Ovary (tissue), 9 donors: ENCODE data around the gene PTPRG. TPM values are rescaled to one million over a fixed set of nuclear protein-coding genes. Genes with fewer than 3 reads are reported as not detected.

Experiments
- DNase-seq, 5 donors: peaks; one replicate each; pipeline ENCODE4 v3.0.0-alpha.2; 2019 to 2020
- H3K27ac ChIP-seq, 2 donors: fragments of 200-600 bp; one replicate each; pipeline versions ENCODE4 v1.5.1 to v1.8.0; 2019 to 2022
- H3K27me3 ChIP-seq: fragments of 200-600 bp; one replicate; pipeline ENCODE4 v1.8.0; 2022
- H3K36me3 ChIP-seq: fragments of 200-600 bp; sonication (generic); one replicate; pipeline ENCODE4 v1.5.1; 2019
- H3K4me1 ChIP-seq: one replicate; pipeline ENCODE4 v1.8.1; 2013; ENCODE audit warnings: mild to moderate bottlenecking, moderate library complexity; ENCODE audit not compliant: insufficient read depth
- H3K4me3 ChIP-seq: fragments of 200-600 bp; sonication (generic); one replicate; pipeline ENCODE4 v1.5.1; 2017
- H3K9me3 ChIP-seq, 2 donors: fragments of 200-600 bp in 1 of 2; sonication (generic) in 1 of 2; one replicate each; pipeline versions ENCODE4 v1.5.1 to v1.8.1; 2013 to 2019; ENCODE audit warnings: mild to moderate bottlenecking in 1 of 2, moderate library complexity in 1 of 2
- EP300 ChIP-seq: sonication (generic); formaldehyde crosslinking; IDR thresholded peaks from one replicate; pipeline ENCODE4 v1.6.1; 2017; ENCODE audit warnings: antibody characterized with exemption
- POLR2A ChIP-seq: fragments of 450-650 bp; IDR thresholded peaks from one replicate; pipeline ENCODE4 v1.6.1; 2017; ENCODE audit warnings: antibody characterized with exemption, mild to moderate bottlenecking, moderate library complexity
- WGBS, 3 donors: extraction: QIAGEN DNeasy Blood & Tissue Kit in 1 of 3; methylation state at CpG; one replicate each; pipeline versions ENCODE4 v1.1.5 to v1.1.7; 2013 to 2017; 5-methylcytosine and 5-hydroxymethylcytosine counted together
- intact Hi-C, 4 donors: fragments of 100-400 bp; cut with DNase I; formaldehyde crosslinking; loops; one replicate each; pipeline versions ENCODE4 v1.11.0 to v1.15.1; 2022 to 2023
- polyA plus RNA-seq, 2 donors: library from polyadenylated mRNA; stranded (reverse); fragments of 200-250 nt in 1 of 2; fragments of 350-450 nt in 1 of 2; fragmentation: Illumina TruSeq in 1 of 2; extraction: RNeasy Lipid Tissue Mini Kit (QIAGEN cat#74804) in 1 of 2; gene quantifications; one replicate each; pipeline ENCODE4 v1.2.3, GENCODE V29; 2013 to 2014
- total RNA-seq, 7 donors: library from RNA; depleted of rRNA in 2 of 7; stranded (reverse); fragments of >200 nt in 2 of 7; fragmentation: NEBNext Ultra II Directional in 3 of 7; extraction: Animal tissue kit (Norgen Biotek cat#: 25700) in 3 of 7; gene quantifications; one replicate each; pipeline versions ENCODE4 v1.1.0 to v1.2.4, GENCODE V29; 2016 to 2023
- TF ChIP-seq, protein P1 (sequence below), 3 donors: fragments of 450-650 bp in 2 of 3; fragments of 200-600 bp in 1 of 3; IDR thresholded peaks; one replicate each; pipeline versions ENCODE4 v1.5.1 to v1.8.0; 2016 to 2022; ENCODE audit warnings: antibody characterized with exemption in 3 of 3, mild to moderate bottlenecking in 1 of 3
- donor health status: DM: no; HTN: no; CAD: no; lungs with moderate emphysema.
- donor health status: DM: no; HTN: no; CAD: no.
- donor health status: Bipolar disorder and iron deficiency.
- donor health status: DM: yes; HTN: yes; CAD: no.
- donor health status: DM: no; HTN: no; CAD: no.
- donor health status: DM: yes; HTN: yes; CAD: no.

PTPRG gene
- total and polyA plus RNA-seq, 9 donors: 18.2 to 87.9 (median 47.7) TPM

GRCh38 chr3:61616586-61616985 lies 55.2 kb downstream of the PTPRG start:
- WGBS, 3 donors: 92 to 96% (median 94%) methylated on average over 6 of the region's 6 CpGs
- TF ChIP-seq, protein P1, sequence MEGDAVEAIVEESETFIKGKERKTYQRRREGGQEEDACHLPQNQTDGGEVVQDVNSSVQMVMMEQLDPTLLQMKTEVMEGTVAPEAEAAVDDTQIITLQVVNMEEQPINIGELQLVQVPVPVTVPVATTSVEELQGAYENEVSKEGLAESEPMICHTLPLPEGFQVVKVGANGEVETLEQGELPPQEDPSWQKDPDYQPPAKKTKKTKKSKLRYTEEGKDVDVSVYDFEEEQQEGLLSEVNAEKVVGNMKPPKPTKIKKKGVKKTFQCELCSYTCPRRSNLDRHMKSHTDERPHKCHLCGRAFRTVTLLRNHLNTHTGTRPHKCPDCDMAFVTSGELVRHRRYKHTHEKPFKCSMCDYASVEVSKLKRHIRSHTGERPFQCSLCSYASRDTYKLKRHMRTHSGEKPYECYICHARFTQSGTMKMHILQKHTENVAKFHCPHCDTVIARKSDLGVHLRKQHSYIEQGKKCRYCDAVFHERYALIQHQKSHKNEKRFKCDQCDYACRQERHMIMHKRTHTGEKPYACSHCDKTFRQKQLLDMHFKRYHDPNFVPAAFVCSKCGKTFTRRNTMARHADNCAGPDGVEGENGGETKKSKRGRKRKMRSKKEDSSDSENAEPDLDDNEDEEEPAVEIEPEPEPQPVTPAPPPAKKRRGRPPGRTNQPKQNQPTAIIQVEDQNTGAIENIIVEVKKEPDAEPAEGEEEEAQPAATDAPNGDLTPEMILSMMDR (IDR thresholded peaks at IDR 0.05): no peak
- TF ChIP-seq POLR2A (no peak), EP300 (no peak)
- peaks cover 8% of the 10 kb centered on the region for H3K4me1 ChIP-seq

GRCh38 chr3:61617041-61617440 lies 55.7 kb downstream of the PTPRG start:
- H3K4me3 ChIP-seq: no peak overlapping the region
- WGBS, 3 donors: 61 to 78% (median 66%) methylated on average over 4 of the region's 4 CpGs
- H3K36me3 ChIP-seq: no peaks in the 10 kb centered on the region
- H3K27me3 ChIP-seq: no peaks in the 10 kb centered on the region
- intact Hi-C loops: no loop called here
- H3K27ac ChIP-seq: no peak overlapping the region
- no peak for TF ChIP-seq POLR2A
- TF ChIP-seq, protein P1 (IDR thresholded peaks at IDR 0.05): no peak
- TF ChIP-seq EP300: no peak
- no peak for DNase-seq
- H3K9me3 ChIP-seq: no peaks in the 10 kb centered on the region
- H3K4me1 ChIP-seq: peaks cover 8% of the 10 kb centered on the region

More at GRCh38 chr3:61616586-61616985, 55.2 kb downstream of the PTPRG start:
- H3K36me3 ChIP-seq: no peaks in the 10 kb centered on the region
- H3K27ac ChIP-seq: no peak overlapping the region
- H3K9me3 ChIP-seq: no peaks in the 10 kb centered on the region
- intact Hi-C loops: no loop called here
- DNase-seq: no peak
- no peaks in the 10 kb centered on the region for H3K27me3 ChIP-seq
- H3K4me3 ChIP-seq: no peak overlapping the region

GRCh38 chr3:61617651-61618050 lies 56.3 kb downstream of the PTPRG start:
- Histone ChIP-seq H3K9me3 (no peaks in the 10 kb centered on the region), H3K27ac (no peak overlapping the region), H3K4me1 (peaks cover 8% of the 10 kb centered on the region), H3K27me3 (no peaks in the 10 kb centered on the region), H3K4me3 (no peak overlapping the region), H3K36me3 (no peaks in the 10 kb centered on the region)
- no peak for DNase-seq
- 58 to 65% (median 62%) methylated on average over 6 of the region's 6 CpGs for WGBS, 3 donors
- TF ChIP-seq EP300: no peak
- TF ChIP-seq, protein P1 (IDR thresholded peaks at IDR 0.05): no peak
- TF ChIP-seq POLR2A: no peak
- intact Hi-C loops: no loop called here

GRCh38 chr3:61618231-61618630 lies 56.9 kb downstream of the PTPRG start:
- no peaks in the 10 kb centered on the region for H3K36me3 ChIP-seq
- no peak overlapping the region for H3K27ac ChIP-seq
- no peak for TF ChIP-seq POLR2A
- TF ChIP-seq EP300: no peak
- TF ChIP-seq, protein P1 (IDR thresholded peaks at IDR 0.05): no peak
- H3K4me3 ChIP-seq: no peak overlapping the region
- H3K27me3 ChIP-seq: no peaks in the 10 kb centered on the region
- no peak for DNase-seq
- WGBS, 3 donors: 95 to 98% (median 97%) methylated on average over 2 of the region's 2 CpGs
- peaks cover 8% of the 10 kb centered on the region for H3K4me1 ChIP-seq
- H3K9me3 ChIP-seq: no peaks in the 10 kb centered on the region
- intact Hi-C loops: no loop called here

DNA sequence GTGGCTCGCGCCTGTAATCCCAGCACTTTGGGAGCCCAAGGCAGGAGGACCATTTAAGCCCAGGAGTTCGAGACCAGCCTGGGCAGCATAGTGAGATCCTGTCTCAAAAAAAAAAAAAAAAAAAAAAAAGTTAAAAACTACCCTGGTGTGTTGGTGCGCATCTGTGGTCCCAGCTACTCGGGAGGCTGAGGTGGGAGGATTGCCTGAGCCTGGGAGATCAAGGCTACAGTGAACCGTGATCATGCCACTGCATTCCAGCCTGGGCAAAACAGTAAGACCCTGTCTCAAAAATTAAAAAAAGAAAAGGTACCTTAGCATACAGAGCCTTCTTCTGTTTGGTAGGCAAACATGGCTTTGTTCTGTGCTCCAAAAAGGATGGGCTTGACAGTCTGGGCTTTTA lies 57.5 kb downstream of the PTPRG start:
- no peaks in the 10 kb centered on the region for H3K36me3 ChIP-seq
- TF ChIP-seq, protein P1 (IDR thresholded peaks at IDR 0.05): no peak
- TF ChIP-seq EP300: no peak
- no peak for TF ChIP-seq POLR2A
- no peaks in the 10 kb centered on the region for H3K9me3 ChIP-seq
- H3K4me3 ChIP-seq: no peak overlapping the region
- no peaks in the 10 kb centered on the region for H3K27me3 ChIP-seq
- intact Hi-C loops: no loop called here
- peaks cover 7% of the 10 kb centered on the region for H3K4me1 ChIP-seq
- H3K27ac ChIP-seq: no peak overlapping the region
- DNase-seq: no peak
- 93 to 99% (median 94%) methylated on average over 6 of the region's 6 CpGs for WGBS, 3 donors
